Hematopoietic multipotent progenitor cell treated with erythropoietin and hydrocortisone succinate and interleukin-3 and kit ligand, for 8 days (in vitro differentiated cells): ENCODE data around the gene XDH.

ENCODE experiments used
- DNase-seq: peaks from one replicate; pipeline ENCODE4 v3.0.0-alpha.2; 2015

XDH gene

GRCh38 chr2:31363956-31364750 lies 50.4 kb downstream of the XDH start:
- DNase-seq: no peak

GRCh38 chr2:31362581-31362980 lies 52.0 kb downstream of the XDH start:
- DNase-seq: no peak

- DNase-seq: no peak
Measured at GRCh38 chr2:31359229-31359628, 55.3 kb downstream of the XDH start.

GRCh38 chr2:31354837-31355236 lies 59.7 kb downstream of the XDH start:
- DNase-seq: peak; percentile 16

- no peak for DNase-seq
Measured at GRCh38 chr2:31353179-31353578, 61.4 kb downstream of the XDH start.

GRCh38 chr2:31349684-31350083 lies 64.9 kb downstream of the XDH start:
- no peak for DNase-seq

GRCh38 chr2:31349160-31349559 lies 65.4 kb downstream of the XDH start:
- no peak for DNase-seq

GRCh38 chr2:31348618-31349017 lies 65.9 kb downstream of the XDH start:
- no peak for DNase-seq

GRCh38 chr2:31347750-31348149 lies 66.8 kb downstream of the XDH start:
- DNase-seq: no peak

- DNase-seq: no peak
Measured at GRCh38 chr2:31347319-31347718, 67.2 kb downstream of the XDH start.

- no peak for DNase-seq
Measured at GRCh38 chr2:31344447-31344846, 70.1 kb downstream of the XDH start.

GRCh38 chr2:31341351-31341750 lies 73.2 kb downstream of the XDH start:
- no peak for DNase-seq

- DNase-seq: no peak
Measured at GRCh38 chr2:31339696-31340095, 74.8 kb downstream of the XDH start.

- DNase-seq: no peak
Measured at GRCh38 chr2:31337860-31338259, 76.7 kb downstream of the XDH start.

- DNase-seq: no peak
Measured at GRCh38 chr2:31337197-31337596, 77.3 kb downstream of the XDH start.

- no peak for DNase-seq
Measured at GRCh38 chr2:31335921-31336585, 78.5 kb downstream of the XDH start.

- no peak for DNase-seq
Measured at GRCh38 chr2:31334311-31335026, 80.1 kb downstream of the XDH start.

- DNase-seq: peak; percentile 74
Measured at GRCh38 chr2:31333527-31334183, 80.9 kb downstream of the XDH start.

- DNase-seq: no peak
Measured at GRCh38 chr2:31333046-31333445, 81.5 kb downstream of the XDH start.

- no peak for DNase-seq
Measured at GRCh38 chr2:31332521-31332920, 82.0 kb downstream of the XDH start.

GRCh38 chr2:31331156-31331555 lies 83.4 kb downstream of the XDH start:
- DNase-seq: no peak

GRCh38 chr2:31329081-31329625 lies 85.4 kb downstream of the XDH start:
- DNase-seq: no peak

GRCh38 chr2:31328026-31328425 lies 86.5 kb downstream of the XDH start:
- DNase-seq: no peak
